NT2/D1 (cell line): Measurements from ENCODE around the gene RIMBP2.

ENCODE experiments used
- DNase-seq: peaks from one replicate; pipeline ENCODE4 v3.0.0-alpha.2; 2011; ENCODE audit warnings: low read depth, low spot score
- H3K27me3 ChIP-seq: 2 replicates; pipeline ENCODE4 v1.6.0; 2011; ENCODE audit warnings: mild to moderate bottlenecking; ENCODE audit not compliant: insufficient read length, insufficient read depth
- H3K36me3 ChIP-seq: 2 replicates; pipeline ENCODE4 v1.6.1; 2011; ENCODE audit warnings: mild to moderate bottlenecking, low read length, mixed read lengths; ENCODE audit not compliant: insufficient read depth, insufficient read length
- H3K4me1 ChIP-seq: 2 replicates; pipeline ENCODE4 v1.5.1; 2011; ENCODE audit not compliant: insufficient read depth, insufficient read length
- H3K4me3 ChIP-seq: 2 replicates; pipeline ENCODE4 v1.5.1; 2011; ENCODE audit warnings: low read depth; ENCODE audit not compliant: insufficient read length
- H3K9ac ChIP-seq: 2 replicates; pipeline ENCODE4 v1.6.0; 2011; ENCODE audit warnings: low read depth; ENCODE audit not compliant: insufficient read length
- H3K9me3 ChIP-seq: 2 replicates; pipeline ENCODE4 v1.5.1; 2011; ENCODE audit warnings: mild to moderate bottlenecking, low read length; ENCODE audit not compliant: insufficient read depth
- SUZ12 ChIP-seq: IDR thresholded peaks from 2 replicates; pipeline ENCODE4 v1.6.1; 2011; ENCODE audit not compliant: insufficient read length, insufficient read depth; ENCODE audit errors: extremely low read depth
- YY1 ChIP-seq: IDR thresholded peaks from 2 replicates; pipeline ENCODE4 v1.6.1; 2011; ENCODE audit not compliant: insufficient read length, insufficient read depth
- ZNF274 ChIP-seq: IDR thresholded peaks from 2 replicates; pipeline ENCODE4 v1.6.1; 2011; ENCODE audit warnings: mild to moderate bottlenecking, low read depth, low read length

RIMBP2 gene

DNA sequence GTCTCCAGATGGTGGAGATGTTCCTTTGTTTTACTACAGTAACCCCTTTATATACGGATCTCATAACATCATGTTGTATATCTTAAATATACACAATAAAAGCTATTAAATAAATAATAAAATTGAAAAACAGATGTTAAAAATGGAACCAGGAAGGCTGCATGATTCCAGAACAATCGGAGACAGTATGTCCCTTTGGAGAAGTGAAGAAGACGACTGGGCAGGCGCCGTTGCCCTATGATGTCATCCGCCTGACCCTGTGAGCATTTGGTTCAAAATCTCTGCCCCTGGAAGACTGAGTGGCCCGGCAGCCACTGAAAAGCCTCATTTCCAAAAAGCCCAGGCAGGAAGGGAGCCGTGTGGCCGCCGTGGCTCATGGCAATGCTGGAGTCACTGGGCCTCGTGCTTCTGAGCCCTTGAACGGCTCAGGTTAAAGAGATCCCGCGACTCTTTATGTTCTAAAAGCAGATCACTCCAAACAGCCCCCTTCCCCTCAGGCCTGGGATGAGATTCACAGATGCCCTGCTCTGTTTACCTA is 30.8 kb downstream of the RIMBP2 start:
- no peak for DNase-seq
- Histone ChIP-seq H3K9me3 (no peaks in the 10 kb centered on the region), H3K4me1 (peaks cover 10% of the 10 kb centered on the region), H3K9ac (no peak overlapping the region), H3K27me3 (peaks cover 3% of the 10 kb centered on the region), H3K36me3 (no peaks in the 10 kb centered on the region), H3K4me3 (no peak overlapping the region)
- TF ChIP-seq SUZ12 (no peak), ZNF274 (no peak), YY1 (no peak)

DNA sequence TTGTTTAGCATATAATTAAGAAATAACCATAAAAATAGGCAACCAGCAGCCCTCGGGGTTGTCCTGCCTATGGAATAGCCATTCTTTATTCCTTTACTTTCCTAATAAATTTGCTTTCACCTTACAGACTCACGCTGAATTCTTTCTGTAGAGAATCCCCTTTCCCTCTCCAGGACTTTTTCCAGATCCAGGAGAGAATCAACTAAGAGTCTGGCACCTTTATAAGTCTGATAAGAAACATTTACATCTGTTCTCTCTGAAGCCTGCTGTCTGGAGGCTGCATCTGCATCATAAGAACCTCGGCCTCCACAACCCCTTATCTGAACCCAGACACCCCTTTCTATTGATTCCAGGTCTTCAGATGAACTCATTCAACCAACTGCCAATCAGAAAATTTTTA is 32.3 kb downstream of the RIMBP2 start:
- Histone ChIP-seq H3K9ac (no peak overlapping the region), H3K4me3 (no peak overlapping the region), H3K36me3 (no peaks in the 10 kb centered on the region), H3K27me3 (peaks cover 3% of the 10 kb centered on the region), H3K4me1 (peaks cover 7% of the 10 kb centered on the region), H3K9me3 (no peaks in the 10 kb centered on the region)
- TF ChIP-seq YY1, result no peak
- no peak for TF ChIP-seq SUZ12
- no peak for DNase-seq

DNA sequence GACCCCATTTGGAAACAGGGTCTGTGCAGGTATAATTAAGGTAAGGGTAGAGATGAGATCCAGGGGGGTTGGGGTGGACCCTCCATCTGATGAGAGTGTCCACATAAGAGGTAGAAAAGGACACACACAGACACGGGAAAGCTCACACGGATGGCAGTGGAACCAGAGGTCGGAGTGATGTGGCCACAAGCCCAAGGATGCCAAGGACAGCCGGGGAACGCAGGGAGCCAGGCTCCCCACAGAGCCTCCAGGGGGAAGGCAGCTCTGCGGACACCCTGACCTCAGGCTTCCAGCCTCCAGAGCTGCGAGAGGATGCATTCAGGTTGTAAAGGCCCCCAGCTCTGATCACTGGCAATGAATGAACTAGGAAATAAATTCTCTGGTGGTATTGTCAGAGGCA is 33.0 kb downstream of the RIMBP2 start:
- no peak for DNase-seq
- Histone ChIP-seq H3K27me3 (peaks cover 3% of the 10 kb centered on the region), H3K36me3 (no peaks in the 10 kb centered on the region), H3K9ac (no peak overlapping the region), H3K9me3 (no peaks in the 10 kb centered on the region), H3K4me1 (peaks cover 10% of the 10 kb centered on the region), H3K4me3 (no peak overlapping the region)
- TF ChIP-seq SUZ12, result no peak
- TF ChIP-seq ZNF274, result no peak
- TF ChIP-seq YY1, result no peak

DNA sequence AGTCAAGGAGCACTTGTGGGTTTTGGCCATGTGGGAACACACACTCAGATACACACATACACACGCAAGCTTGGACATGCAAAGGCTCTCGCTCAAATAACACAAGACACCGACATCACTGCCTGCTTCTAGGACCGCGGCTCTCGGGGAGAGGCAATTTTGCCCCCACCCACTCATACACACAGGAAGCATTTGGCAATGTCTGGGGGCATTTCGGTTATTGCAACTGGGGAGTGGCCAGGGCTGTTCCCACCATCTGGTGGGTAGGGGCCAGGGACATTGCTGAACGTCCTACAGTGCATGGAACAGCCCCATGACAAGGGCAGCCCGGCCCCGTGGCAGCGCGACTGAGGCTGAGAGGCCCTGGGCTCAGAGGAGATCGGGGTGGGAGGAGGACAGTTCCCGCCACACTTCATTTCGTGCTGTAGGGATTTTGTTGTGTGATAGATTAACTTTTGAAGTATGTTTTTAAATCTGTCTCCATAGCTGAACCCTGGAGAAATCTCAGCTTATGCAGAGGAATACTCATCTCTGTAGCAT is 35.6 kb downstream of the RIMBP2 start:
- Histone ChIP-seq H3K36me3 (no peaks in the 10 kb centered on the region), H3K27me3 (no peaks in the 10 kb centered on the region)
- TF ChIP-seq ZNF274, result no peak
- no peak for TF ChIP-seq SUZ12
- TF ChIP-seq YY1, result no peak

DNA sequence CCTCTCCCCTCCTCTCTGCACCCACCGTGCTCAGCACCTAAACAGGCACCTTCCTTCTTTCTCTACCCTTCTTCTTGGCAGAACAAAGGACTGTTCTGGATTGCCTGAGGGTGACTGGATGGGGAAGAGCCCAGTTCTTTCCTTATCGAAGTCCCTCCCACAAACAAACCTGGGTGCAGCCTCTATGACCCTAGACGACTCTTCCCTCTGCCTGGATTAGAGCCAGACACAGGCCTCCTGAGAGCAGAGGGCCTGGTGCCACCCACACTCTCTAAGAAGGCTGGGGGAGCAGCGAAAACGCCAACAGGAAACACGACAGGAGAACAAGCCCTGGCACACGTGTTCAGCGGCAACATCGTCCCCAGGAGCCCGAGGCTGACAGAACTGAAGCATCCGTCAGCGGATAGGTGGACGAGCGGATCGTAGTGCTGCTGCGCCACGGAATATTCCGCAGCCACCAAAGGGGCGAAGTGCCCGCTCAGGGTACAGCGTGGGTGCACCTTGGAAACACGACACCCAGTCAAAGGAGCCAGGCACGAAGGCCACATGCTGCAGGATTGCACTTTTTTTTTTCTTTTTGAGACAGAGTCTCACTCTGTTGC is 38.0 kb downstream of the RIMBP2 start:
- DNase-seq, result no peak

More for the DNA sequence above, 35.6 kb downstream of the RIMBP2 start:
- peaks cover 15% of the 10 kb centered on the region for H3K4me1 ChIP-seq
- no peaks in the 10 kb centered on the region for H3K9me3 ChIP-seq
- no peak for DNase-seq
- no peak overlapping the region for H3K4me3 ChIP-seq
- no peak overlapping the region for H3K9ac ChIP-seq

DNA sequence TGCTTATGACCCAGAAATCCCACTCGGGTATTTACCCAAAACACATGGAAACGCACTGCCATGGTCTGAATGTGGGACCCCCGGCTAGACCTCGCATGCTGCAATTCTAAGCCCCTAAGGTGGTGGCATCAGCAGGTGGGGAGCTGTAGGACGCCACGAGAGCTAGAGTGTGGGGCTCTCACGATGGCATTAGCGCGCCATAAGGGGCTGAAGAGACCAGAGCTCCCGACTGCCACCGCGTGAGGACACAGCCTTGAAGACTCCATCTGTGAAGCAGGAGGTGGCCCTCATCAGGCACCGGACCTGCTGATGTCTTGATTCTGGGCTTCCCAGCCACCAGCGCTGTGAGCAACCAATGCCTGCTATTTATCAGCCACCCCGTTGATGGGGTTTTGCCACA is 40.3 kb downstream of the RIMBP2 start:
- H3K27me3 ChIP-seq, result no peaks in the 10 kb centered on the region
- H3K9me3 ChIP-seq, result no peaks in the 10 kb centered on the region
- no peak for DNase-seq
- H3K4me1 ChIP-seq, result peaks cover 10% of the 10 kb centered on the region
- H3K9ac ChIP-seq, result no peak overlapping the region
- TF ChIP-seq YY1 (no peak), SUZ12 (no peak), ZNF274 (no peak)
- no peak overlapping the region for H3K4me3 ChIP-seq
- H3K36me3 ChIP-seq, result no peaks in the 10 kb centered on the region

More for the DNA sequence above, 38.0 kb downstream of the RIMBP2 start:
- H3K4me3 ChIP-seq, result no peak overlapping the region
- no peaks in the 10 kb centered on the region for H3K9me3 ChIP-seq
- H3K9ac ChIP-seq, result peak overlapping the region; percentile 37
- peaks cover 17% of the 10 kb centered on the region for H3K4me1 ChIP-seq
- no peaks in the 10 kb centered on the region for H3K27me3 ChIP-seq
- no peak for TF ChIP-seq ZNF274
- no peak for TF ChIP-seq YY1
- TF ChIP-seq SUZ12, result no peak
- no peaks in the 10 kb centered on the region for H3K36me3 ChIP-seq

DNA sequence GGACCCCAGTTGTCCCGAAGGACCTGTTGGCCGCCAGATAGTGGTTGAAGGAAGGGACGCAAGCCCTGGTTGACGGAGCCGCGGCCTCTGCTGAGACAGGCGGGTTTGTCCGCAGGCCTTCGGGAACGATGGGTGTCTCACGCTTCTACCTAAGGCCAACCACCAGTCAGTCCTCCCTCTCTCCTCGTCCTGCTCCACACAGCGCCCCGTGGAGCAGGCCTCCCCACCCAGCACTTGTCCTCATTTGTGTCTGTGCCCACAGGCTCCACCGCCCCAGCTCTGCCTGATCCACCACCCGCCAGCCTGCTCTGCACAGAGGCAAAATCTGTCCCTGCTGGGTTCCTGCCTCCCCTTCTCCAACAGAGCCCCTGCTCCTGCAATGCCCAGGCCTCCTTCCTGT is 41.0 kb downstream of the RIMBP2 start:
- no peak for TF ChIP-seq YY1
- TF ChIP-seq ZNF274, result no peak
- no peak for TF ChIP-seq SUZ12
- no peaks in the 10 kb centered on the region for H3K36me3 ChIP-seq
- H3K9ac ChIP-seq, result no peak overlapping the region
- DNase-seq, result no peak
- peaks cover 10% of the 10 kb centered on the region for H3K4me1 ChIP-seq
- no peak overlapping the region for H3K4me3 ChIP-seq
- H3K27me3 ChIP-seq, result no peaks in the 10 kb centered on the region
- no peaks in the 10 kb centered on the region for H3K9me3 ChIP-seq
